Left lung (tissue), 10 donors: ENCODE measurements around the gene CDK7. TPM values are rescaled to one million over a fixed set of nuclear protein-coding genes. Genes with fewer than 3 reads are reported as not detected.

Source experiments
- ATAC-seq: fragments of 200-7000 bp; cut with Tn5 transposase; one replicate; pipeline ENCODE4 v1.9.1; 2020; ENCODE audit warnings: moderate library complexity
- DNase-seq, 4 donors: peaks; one replicate each; pipeline ENCODE4 v3.0.0-alpha.2; 2013 to 2020
- H3K27ac ChIP-seq, 2 donors: fragments of 200-600 bp; sonication (generic) in 1 of 2; one replicate each; pipeline versions ENCODE4 v1.5.0 to v1.8.0; 2020 to 2021
- H3K27me3 ChIP-seq, 2 donors: fragments of 200-600 bp; sonication (generic) in 1 of 2; one replicate each; pipeline versions ENCODE4 v1.5.0 to v1.8.0; 2020 to 2021
- H3K36me3 ChIP-seq, 2 donors: fragments of 200-600 bp; sonication (generic) in 1 of 2; one replicate each; pipeline versions ENCODE4 v1.5.0 to v1.8.0; 2020 to 2021
- H3K4me1 ChIP-seq, 2 donors: fragments of 200-600 bp; one replicate each; pipeline ENCODE4 v1.8.0; 2021
- H3K4me3 ChIP-seq, 2 donors: fragments of 200-600 bp; sonication (generic) in 1 of 2; one replicate each; pipeline versions ENCODE4 v1.5.0 to v1.8.0; 2020 to 2021; ENCODE audit warnings: mild to moderate bottlenecking in 1 of 2
- H3K9me3 ChIP-seq, 2 donors: fragments of 200-600 bp; sonication (generic) in 1 of 2; one replicate each; pipeline versions ENCODE4 v1.5.0 to v1.8.0; 2020 to 2021
- intact Hi-C, 2 donors: fragments of 100-400 bp; cut with DNase I; formaldehyde crosslinking; loops; one replicate each; pipeline versions ENCODE4 v1.11.2 to v1.14.2; 2022
- polyA plus RNA-seq, 6 donors: library from polyadenylated mRNA; unstranded; fragments of 120-200 nt; gene quantifications; one replicate each; pipeline ENCODE4 v1.2.1, GENCODE V29; 2013; ENCODE audit not compliant: insufficient read length in 6 of 6
- total RNA-seq, 2 donors: library from RNA; stranded (reverse); fragmentation: NEBNext Ultra II Directional; extraction: Animal tissue kit (Norgen Biotek cat#: 25700); gene quantifications; one replicate each; pipeline ENCODE4 v1.2.1, GENCODE V29; 2021
- TF ChIP-seq, protein P1 (sequence below), 2 donors: fragments of 200-600 bp; sonication (generic) in 1 of 2; IDR thresholded peaks; one replicate each; pipeline versions ENCODE4 v1.5.0 to v1.8.0; 2021; ENCODE audit warnings: antibody characterized with exemption in 2 of 2
- donor health status: DM: no; HTN: yes; CAD: no.
- donor health status: DM: no; HTN: no; CAD: no.

CDK7 gene
- total and polyA plus RNA-seq, 8 donors: 15.9 to 38.0 (median 32.2) TPM

DNA sequence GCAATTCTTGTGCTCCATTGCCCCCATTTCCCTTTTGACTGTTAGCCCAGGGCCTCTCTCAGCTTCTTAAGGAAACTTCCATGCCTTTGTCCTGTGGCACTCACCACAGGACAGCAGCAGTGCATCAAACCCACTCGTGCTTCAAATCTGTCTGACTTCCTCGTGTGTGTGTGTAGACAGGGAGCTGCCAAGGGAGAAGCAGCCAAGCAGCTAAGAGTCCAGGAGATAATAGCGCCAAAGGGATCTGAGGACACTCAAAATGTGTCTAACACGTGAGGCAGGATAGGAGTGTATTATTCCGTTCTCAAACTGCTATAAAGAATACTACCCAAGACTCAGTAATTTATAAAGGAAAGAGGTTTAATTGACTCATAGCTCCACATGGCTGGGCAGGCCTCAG lies 44.8 kb downstream of the CDK7 start:
- ATAC-seq: no peak
- H3K4me3 ChIP-seq: no peak overlapping the region
- H3K9me3 ChIP-seq: no peaks in the 10 kb centered on the region
- intact Hi-C loops: no loop called here
- DNase-seq: no peak
- H3K4me1 ChIP-seq: no peaks in the 10 kb centered on the region
- H3K36me3 ChIP-seq: peaks cover 0 to 100% of the 10 kb centered on the region in 2 donors
- TF ChIP-seq, protein P1, sequence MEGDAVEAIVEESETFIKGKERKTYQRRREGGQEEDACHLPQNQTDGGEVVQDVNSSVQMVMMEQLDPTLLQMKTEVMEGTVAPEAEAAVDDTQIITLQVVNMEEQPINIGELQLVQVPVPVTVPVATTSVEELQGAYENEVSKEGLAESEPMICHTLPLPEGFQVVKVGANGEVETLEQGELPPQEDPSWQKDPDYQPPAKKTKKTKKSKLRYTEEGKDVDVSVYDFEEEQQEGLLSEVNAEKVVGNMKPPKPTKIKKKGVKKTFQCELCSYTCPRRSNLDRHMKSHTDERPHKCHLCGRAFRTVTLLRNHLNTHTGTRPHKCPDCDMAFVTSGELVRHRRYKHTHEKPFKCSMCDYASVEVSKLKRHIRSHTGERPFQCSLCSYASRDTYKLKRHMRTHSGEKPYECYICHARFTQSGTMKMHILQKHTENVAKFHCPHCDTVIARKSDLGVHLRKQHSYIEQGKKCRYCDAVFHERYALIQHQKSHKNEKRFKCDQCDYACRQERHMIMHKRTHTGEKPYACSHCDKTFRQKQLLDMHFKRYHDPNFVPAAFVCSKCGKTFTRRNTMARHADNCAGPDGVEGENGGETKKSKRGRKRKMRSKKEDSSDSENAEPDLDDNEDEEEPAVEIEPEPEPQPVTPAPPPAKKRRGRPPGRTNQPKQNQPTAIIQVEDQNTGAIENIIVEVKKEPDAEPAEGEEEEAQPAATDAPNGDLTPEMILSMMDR (IDR thresholded peaks at IDR 0.05): no peak
- no peak overlapping the region for H3K27ac ChIP-seq
- H3K27me3 ChIP-seq: no peaks in the 10 kb centered on the region

DNA sequence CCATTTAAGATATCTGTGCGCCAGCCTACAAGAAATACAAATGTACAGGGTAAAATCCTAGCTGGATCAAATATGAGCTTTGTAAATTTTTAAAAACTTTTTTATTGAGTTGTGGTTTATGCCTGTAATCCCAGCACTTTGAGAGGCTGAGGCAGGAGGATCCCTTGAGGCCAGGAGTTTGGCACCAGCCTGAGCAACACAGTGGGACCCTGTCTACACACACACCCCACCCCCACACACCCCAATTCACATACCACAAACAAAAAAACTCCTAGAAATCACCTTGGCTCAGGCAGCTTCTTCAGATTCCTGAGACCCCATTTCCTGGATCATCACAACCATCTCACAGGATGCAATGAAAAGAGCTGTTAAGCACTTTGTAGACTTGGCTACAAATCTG lies 46.4 kb downstream of the CDK7 start:
- DNase-seq: no peak
- Histone ChIP-seq H3K9me3 (no peaks in the 10 kb centered on the region), H3K27ac (no peak overlapping the region), H3K4me1 (no peaks in the 10 kb centered on the region), H3K36me3 (peaks cover 0 to 97% of the 10 kb centered on the region in 2 donors), H3K27me3 (no peaks in the 10 kb centered on the region), H3K4me3 (no peak overlapping the region)
- intact Hi-C loops: no loop called here
- no peak for ATAC-seq
- TF ChIP-seq, protein P1 (IDR thresholded peaks at IDR 0.05): no peak

DNA sequence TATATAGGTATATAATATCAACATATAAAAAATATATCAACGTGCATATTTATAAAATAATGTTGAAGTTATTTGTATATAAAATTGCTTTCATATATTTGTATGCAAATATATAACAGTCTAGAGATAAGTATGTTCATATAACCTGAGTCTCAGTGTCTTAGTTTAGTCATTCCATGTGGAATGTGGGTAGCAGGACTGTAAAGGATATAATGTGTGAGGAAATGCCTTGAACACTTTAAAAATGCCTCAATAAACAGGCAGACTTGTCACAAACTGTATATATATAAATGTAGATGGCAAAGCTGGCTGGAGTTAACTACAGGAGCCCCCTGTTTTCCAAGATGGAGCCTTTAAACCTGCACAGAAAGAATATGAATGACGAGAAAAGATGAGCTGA lies 49.5 kb downstream of the CDK7 start:
- TF ChIP-seq, protein P1 (IDR thresholded peaks at IDR 0.05): no peak
- no peaks in the 10 kb centered on the region for H3K4me1 ChIP-seq
- H3K9me3 ChIP-seq: no peaks in the 10 kb centered on the region
- DNase-seq (no peak), ATAC-seq (no peak)
- H3K27me3 ChIP-seq: no peaks in the 10 kb centered on the region
- H3K4me3 ChIP-seq: no peak overlapping the region
- intact Hi-C loops: no loop called here
- H3K27ac ChIP-seq: no peak overlapping the region
- peaks cover 0 to 80% of the 10 kb centered on the region in 2 donors for H3K36me3 ChIP-seq

DNA sequence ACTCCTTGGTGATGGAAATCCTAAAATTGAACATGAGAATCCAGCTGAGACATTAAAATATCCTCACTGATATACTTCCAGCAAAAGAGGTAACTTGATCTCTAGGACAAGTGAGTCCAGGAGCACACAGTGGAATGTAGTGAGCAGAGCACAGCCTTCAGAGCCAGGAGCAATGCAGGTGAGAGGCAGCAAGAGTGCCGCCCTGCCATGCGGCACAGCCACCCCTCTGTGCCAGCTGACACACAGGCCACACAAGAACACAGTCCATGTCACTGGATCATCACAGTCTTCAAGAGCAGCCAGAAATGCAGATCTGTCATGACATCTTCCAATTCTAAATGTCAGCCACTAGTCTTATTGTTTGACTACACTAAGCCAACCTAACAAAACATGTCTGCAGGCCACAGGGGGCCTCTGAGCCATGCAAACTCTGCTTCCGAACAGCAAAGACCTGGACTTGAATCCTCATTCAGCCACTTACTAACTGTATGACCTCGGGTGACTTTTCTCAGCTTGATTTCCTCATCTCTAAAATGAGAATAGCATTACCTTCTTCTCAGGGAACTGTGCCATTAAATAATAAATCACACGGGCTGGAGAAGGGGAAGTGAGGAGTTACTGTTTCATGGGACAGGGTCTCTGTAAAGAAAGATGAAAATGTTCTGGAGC lies 50.9 kb downstream of the CDK7 start:
- Histone ChIP-seq H3K36me3 (peaks cover 0 to 67% of the 10 kb centered on the region in 2 donors), H3K9me3 (no peaks in the 10 kb centered on the region), H3K27me3 (no peaks in the 10 kb centered on the region), H3K27ac (no peak overlapping the region), H3K4me1 (no peaks in the 10 kb centered on the region), H3K4me3 (no peak overlapping the region)
- no peak for DNase-seq
- TF ChIP-seq, protein P1 (IDR thresholded peaks at IDR 0.05): no peak
- no peak for ATAC-seq
- intact Hi-C loops: no loop called here

DNA sequence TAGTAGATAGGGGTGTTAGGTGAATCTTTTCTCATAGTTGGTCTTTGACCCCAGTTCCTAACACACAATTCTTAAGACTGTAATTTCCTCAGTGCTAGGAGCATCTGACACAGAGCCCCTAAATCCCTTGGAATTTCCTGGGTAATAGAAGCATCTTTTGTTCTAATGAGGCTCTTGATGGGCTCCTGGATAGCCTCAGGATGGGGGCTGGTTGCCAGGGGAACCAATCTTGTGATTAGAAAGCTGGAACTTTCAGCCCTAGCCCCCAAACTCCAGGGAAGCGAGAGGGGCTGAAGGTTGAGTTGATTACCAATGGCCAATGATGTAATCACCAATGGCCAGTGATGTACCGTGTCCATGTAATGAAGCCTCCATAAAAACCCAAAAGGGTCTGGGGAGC lies 53.4 kb downstream of the CDK7 start:
- Histone ChIP-seq H3K9me3 (no peaks in the 10 kb centered on the region), H3K27ac (no peak overlapping the region), H3K4me1 (no peaks in the 10 kb centered on the region), H3K36me3 (peaks cover 0 to 58% of the 10 kb centered on the region in 2 donors), H3K27me3 (no peaks in the 10 kb centered on the region), H3K4me3 (no peak overlapping the region)
- DNase-seq (no peak), ATAC-seq (no peak)
- intact Hi-C loops: no loop called here
- TF ChIP-seq, protein P1 (IDR thresholded peaks at IDR 0.05): no peak
